GM18502 (cell line): ENCODE measurements around the gene ELMO1.

ENCODE experiments used
- ATAC-seq: cut with Tn5 transposase; IDR thresholded peaks from one replicate; pipeline ENCODE4 v1.9.1; 2021; ENCODE audit warnings: mild to moderate bottlenecking; ENCODE audit not compliant: unreplicated experiment, poor library complexity

ELMO1 gene

DNA sequence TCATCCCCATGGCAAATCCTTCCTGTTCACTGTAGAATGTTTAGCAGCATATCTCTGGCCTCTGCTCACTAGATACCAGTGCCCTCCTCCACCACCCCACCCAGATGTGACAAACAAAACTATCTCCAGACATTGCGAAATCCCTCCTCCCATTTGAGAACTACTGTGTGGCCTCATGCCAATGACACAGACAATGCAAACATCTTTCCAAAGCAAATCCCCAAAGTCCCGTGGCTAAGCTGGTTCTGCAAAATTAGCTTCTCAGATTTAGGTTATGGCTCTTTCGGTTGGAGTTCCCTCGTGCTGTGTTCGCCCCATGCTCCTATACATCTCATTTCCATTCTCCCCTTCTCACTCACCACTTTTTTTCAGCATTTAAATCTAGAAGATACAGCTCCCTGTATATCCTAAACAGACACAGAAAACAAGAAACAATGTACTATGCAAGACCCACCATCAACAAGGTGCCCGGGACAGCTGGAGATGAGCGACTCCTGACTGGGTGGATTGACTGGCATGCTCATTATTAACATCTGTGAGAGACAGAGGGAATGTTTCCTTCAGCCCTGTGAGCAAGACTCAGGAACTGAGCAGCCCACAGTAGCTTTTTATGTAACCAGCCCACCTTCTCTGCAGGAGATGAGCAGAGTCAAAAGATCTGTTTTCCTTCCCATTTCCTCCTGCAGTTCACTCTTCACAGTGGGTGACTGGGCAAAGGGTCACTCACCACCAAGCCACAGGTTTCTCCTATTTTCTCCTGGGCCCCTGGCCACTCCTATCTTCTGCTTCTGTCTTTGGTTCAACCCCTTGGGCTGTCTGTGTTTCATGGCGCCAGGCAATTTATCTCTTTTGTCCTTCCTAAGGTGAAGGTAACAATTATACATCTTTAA is 498.7 kb downstream of the ELMO1 start:
- ATAC-seq = no peak

DNA sequence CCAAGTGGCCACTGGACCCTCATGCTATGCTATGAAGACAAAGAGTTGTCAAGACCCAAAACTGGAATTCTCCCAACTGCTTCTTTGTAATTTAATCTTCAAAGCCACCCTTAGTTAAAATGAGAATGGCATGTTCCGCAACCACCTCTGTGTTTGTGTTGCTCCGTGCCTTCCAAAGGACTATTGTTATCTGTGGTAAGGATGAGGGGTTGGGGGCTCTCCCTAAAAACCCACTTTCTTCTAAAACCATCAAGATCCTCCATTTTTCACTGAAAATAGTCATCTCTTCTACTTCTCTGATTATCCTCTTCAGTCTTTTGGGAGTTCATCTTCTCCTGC is 502.3 kb downstream of the ELMO1 start:
- no peak for ATAC-seq

DNA sequence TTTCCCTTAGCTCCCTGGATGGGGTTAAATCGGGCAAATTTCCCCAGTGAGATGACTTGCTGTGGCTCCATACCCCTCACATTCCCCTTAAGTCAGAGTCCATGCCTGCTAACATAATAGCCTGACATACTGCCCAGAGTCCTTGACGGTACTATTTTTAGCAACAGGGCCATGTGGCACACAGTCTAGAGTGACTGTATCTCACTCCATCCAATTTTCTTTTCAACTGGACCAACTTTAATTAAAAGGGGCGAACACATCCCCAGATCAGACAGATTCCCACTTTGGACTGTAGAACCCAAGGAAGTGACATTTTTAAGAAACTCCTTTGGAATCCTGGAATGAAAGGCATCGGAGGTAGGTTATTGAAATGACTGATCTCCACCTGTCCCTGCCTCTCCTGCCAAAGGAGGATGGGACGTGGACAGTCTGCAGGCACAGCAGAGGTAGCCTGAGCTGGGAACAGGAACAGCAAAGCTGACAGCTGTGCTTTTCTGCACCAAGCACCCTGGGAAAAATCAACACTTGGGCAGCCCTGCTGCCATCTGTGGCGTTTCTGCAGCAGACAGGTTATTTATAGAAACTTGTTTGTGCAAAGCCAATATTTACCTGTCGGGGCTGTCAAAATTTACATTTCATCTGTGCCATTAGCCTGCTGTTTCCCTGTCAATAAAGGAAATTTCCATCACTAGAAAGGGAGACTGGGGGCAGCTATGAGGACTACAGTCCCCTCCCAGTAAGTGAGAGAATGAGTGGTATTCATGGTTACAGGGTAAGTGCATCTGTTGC is 502.9 kb downstream of the ELMO1 start:
- ATAC-seq = no peak

DNA sequence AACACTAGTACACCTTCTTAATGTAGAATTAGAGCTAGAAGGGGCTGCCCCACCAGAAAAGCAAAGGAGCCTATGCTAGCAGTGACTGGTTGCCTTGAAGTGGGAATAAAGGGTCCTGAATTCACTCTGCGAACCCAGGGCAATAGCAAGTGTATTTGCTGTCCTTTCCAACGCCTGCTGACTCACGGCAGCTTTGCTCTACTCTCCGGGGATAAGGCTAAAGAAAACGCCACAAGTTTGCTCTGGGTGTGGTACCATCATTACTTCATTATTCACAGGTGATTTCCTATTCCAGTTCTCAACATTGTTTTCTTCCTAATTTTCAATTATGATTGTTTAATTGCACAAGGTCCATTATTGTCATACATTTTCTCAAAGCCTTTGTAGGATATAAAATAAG is 503.8 kb downstream of the ELMO1 start:
- ATAC-seq = no peak

DNA sequence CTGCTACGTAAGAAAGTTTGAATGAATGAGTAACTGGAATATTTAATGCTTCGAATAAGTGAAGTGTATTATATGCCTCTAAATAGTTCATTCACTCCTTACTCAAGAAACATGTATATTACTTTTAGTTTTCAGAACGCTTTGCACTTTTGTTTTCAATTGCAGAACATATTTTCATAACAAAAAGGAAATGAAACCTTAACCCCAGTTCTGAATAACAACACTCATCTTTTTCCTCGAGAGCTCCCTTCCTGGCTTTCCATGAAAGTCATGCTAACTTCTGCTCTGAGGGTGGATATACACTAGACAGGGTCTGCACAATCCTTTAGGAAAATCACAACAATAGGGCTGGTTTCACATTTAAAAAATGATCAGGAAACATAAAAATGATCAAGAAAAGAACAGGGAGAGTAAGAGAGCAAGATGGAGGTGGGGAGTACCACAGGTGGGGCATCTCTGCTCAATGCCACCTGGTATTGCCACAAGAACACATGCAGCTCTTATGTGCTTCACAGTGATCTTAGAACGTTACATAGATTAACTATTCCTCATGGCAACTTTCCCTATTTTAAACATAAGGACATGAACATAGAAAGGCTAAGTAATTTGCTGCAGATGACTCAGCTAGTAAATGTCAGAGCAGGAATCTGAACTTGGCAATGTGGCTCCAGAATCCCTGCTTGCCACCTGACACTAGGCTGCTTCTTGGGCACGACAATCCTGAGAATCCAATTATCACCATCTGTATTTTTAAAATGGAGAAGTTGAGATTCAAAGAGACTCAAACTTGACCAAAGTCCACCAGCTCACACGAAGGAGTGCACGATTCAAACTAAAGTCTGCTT is 504.9 kb downstream of the ELMO1 start:
- peak; percentile 70 for ATAC-seq

DNA sequence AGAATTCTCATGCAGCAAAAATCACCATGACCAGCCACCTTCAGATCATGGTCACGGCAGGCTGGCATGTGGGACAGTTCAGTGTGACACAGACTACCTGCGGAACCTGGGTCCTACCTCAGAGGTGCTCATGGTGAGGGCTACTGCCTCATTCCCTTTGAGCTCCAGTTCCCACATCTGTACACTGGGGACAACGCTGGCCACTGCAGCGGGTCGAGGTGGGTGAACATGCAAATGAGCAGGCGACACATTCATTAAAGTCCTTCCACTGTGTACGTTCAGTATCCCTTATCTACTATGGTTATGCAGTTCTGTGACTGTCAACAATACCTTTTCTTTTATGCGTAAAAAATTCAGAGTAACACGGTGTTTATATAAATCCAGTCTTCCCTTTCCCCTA is 505.7 kb downstream of the ELMO1 start:
- no peak for ATAC-seq

DNA sequence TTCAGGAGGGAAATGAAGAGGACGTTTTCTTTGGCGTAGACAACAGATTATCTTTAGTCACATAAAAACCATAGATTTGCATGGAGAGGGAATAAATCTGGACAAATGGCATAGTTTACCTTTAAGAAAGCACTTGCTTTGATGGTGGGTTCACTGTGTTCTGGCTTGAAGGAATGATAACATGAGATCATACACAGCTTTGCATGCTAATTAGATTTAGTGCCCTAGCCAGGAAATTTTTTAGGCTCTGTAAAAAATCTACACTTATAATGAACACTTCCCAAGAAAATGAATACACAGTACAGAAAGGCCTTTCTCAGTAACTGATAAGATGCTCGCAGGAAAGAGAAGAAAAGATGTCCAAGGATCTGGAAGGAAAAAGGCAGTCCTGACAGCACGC is 506.1 kb downstream of the ELMO1 start:
- no peak for ATAC-seq

DNA sequence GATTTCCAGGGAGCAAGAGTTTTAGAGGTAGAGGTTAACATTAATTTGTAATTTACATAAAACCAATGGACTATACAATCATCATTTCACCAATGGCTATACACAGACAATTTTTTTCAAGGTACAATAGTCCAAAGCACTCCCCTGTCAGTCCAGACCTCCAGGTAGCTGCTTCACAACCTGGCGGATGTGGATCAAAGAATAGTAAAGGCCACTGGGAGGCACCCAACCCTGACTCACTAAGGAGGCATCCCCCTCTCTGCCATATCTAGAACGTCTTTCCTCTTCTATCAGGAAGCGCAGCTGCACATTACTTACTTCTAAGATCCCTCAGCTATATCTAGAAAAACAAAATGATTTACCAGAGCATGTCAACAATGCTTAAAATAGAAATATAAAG is 506.6 kb downstream of the ELMO1 start:
- no peak for ATAC-seq

DNA sequence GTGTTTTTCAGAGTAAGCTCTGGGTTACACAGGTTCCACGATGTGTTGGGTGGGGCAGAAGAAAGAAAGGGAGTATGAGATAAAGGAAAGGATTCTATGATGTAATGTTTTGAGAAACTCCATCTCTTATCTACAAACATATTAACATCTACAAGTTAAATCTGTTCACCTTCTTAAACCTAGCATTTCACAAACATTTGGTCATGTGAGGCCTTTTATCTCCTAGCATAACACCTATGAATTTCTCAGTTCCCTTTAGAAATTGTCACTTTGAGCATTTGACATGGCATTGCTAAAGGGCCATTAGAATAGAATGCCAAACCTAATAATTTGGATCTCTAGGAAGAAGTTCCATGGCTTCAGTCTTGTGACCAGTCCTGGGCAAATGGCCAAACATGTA is 507.3 kb downstream of the ELMO1 start:
- ATAC-seq = no peak

DNA sequence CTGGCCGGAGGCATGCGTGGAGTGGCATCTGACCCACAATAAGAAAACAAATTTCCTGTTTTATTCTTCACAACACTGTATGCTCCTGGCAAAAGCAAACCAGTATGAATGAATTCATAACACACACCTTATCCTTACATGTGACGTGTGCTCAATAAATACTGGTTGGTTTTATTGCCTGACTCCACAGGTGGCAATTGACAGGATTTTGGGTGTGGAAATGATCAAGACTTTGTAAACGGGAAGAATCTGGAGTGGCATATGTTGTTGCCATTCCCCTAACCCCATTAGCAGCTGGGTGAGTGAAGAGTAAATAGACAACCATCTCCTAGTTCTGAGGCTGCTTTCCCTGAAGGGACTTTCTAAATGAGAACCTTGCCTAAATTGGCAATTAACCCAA is 508.8 kb downstream of the ELMO1 start:
- no peak for ATAC-seq

DNA sequence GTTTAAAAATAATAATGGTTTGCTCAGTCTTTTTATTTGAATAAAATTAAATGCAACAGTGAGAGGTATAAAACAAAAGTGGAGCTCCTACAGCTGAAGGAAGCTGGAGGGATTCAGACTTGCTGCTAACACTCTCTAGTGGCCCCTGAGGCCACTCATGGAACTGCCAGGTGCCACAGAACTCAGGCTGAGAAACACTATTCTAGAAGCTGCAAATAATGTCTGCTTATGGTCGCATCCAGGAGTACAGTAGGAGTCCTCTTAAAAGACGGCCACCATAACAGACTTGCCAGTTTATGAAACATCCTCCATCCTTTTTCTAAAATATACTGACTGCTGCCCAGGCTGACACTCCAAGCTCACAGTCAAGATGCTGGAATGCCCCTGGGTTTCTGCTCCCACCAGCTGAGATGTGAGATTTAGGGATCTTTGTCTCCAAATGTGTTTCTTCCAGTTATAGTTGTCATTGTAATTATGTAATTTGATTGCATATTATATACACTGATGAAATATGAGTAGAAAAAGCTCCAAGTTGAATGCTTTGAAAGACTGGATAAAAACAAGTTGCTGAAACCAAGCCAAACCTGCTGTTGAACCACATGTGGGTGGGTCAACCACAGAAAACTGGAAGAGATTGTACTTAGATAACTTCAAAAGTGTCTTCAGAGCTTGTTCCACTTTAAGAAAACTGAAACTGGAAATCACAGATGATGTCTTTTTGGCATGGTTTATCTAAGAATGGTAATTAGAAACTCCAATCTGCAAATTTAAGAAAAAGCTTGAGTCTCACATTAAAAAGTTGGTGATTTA is 510.7 kb downstream of the ELMO1 start:
- no peak for ATAC-seq

DNA sequence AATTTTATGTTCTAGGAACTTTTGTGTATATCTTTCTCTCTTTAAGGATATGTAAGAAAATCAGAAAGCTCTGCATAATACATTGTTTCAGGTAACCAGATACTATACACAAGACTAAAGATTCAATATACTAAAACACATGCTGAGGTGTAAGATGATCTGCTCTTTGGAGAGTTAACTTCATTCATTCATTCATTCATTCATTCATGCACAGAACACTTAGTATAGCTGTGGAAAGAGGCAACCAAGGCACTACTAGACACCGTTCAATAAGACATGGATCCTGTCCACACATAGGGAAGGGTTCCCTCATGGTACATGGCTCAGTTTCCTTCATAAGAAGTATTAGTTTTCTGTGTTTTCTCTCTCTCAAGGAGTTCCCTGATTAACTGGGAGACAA is 516.8 kb downstream of the ELMO1 start:
- no peak for ATAC-seq

DNA sequence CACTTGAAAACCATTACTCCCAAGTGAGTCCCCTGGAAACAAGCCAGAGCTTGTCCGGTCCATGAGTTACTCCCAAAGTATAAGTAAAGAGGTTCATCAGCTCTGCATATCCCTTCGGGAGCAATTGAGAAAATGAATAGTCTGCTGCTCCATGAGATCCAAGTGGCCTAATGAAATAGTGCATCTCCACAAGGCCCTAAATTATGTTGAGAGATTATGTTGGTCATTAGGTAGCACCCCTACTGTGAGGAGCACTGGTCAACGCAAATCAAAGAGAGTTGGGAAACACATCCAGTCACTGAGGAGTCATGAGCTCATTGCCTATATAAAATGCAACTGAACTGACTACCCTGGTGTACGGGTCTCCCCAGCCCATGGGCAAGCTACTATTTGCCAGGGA is 518.9 kb downstream of the ELMO1 start:
- ATAC-seq = no peak

DNA sequence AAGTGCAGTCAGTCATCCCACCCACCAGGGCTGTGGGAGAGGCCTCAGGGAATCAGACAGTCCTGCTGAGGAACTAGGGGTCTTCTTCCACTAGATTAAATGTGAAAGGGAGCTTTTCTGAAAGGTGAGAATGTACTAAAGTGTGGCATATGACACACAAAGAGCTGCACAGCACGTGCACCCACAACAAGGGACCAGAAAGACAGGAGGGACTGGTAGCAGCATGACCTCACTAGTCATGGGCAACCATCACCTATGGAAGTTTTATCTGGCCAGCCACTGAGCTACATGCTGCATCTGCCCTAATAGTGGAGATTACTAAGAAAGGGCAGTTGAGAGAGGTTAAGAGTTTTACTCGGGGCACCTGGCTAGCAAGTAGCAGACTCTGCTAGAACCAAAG is 519.9 kb downstream of the ELMO1 start:
- ATAC-seq = no peak

DNA sequence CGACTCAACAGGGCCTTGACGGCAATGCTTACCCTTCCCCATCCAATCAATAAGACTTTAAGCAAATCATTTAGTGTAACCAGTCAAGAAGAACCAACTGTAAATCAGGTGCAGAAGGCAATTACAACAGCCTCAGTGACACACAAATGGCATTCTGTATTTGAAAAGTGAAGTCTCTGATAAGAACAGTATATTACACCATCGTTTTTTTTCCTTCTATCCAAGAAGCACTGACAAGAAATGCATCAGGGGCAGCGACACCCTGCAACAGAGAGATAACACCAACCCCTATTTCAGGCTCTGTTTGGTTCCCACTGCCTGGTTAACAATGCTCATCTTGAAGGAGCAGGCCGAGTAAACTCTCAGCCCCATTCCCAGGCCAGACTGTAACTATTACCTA is 520.4 kb downstream of the ELMO1 start:
- no peak for ATAC-seq

DNA sequence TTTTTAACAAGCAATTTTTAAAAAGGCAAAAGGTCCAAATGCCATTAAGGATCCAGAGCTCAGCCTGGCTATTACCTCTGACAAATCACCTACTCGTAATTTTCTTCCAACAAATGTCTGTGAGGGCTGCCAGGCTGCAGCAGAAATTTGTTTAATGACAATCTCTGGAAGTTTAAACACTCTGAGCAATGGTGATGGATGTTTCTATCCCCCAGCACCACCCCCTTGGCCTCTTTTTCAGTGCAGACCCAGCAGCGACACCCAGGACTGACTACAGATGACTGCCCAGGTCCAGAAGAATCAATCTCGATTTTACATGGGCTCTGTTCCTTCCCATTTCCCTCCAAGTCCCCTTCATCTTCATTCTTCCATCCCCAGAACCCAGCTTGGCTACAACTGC is 523.0 kb downstream of the ELMO1 start:
- ATAC-seq = no peak

DNA sequence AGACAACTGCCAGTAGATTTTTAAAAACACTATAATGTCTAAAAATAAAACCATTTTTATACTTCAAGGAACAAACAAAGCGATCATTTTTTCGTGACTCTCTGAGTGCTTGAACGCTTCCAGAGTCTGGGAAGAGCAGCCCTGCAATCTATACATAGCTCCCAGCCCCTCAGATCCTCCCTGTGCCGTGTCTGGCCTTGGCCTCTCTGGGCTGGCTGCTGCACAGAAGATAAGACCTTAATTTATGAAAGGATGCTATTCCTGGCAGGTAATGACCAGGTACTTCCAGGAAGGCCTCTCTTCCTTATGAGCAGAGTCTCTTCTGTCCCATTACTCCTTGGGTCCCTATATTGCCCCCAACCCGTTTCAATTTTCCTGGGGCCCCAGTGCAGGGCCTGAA is 523.5 kb downstream of the ELMO1 start:
- no peak for ATAC-seq

DNA sequence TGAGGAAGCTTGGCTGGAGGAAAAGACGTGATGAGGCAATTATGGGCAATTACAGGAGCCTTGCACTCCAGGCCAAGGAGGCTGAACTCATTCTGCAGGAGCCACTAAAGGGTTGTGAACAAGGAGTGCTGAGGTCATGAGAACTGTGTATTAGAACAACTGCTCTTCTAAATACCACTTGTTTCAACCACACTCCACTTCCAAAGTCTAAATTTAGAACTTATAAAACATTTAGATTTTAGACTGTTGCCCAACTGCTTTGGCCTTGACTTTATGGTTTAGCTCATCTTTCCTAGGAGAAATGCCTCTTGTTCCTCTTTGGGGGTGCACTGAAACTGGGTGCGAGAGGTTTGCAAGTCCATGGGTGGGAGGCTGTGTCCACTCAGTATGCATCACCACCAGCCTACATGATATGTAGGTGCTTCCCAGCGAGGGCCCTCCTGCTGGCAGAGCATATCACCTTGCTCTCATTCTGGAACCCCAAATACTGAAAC is 524.7 kb downstream of the ELMO1 start:
- ATAC-seq = no peak

DNA sequence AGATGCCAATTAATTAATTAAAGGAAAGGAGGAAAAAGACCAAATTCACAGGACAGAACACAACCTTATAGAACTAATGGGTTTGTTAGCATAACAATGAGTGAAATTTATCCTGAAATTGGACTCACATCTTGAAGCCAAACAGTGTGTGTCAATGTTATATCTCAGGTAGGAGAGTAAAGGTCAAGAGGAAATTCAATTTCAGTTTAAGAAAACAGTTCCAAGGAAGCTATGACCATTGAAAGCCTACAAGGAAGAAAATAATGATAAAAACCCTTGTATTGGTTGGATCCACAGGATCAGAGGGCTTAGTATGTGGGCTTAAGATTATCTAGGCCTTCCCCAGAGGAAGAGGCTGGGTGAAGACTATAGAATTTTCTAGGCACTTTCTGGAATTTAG is 525.5 kb downstream of the ELMO1 start:
- ATAC-seq = no peak

DNA sequence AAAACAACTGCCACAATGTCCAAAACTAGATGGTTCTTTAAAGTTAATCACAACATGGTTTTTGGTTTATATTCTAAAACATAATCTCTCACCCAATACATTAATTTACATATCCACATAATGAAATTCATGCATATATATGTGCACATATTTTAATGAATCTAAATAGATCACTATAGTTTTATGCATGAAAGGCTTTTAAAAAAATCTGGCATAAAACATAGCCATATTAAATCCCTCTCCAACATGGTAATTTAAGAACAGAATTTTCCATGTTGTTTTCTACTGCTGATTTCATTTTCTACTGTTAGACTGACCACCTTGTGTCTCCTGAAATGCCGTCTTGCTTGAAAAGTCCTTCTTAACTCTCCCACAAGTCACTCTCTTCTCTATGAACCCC is 528.2 kb downstream of the ELMO1 start:
- no peak for ATAC-seq
